Activated T-helper 1 cell treated with anti-CD3 and anti-CD28 coated beads, Interleukin-2, amount 50 U/mL, for 16 hours (primary cell): ENCODE data around the gene TMEM191C.
"Not testable (repeated sequence)": the region's sequence is repeated elsewhere in the genome, so short reads cannot be mapped to it uniquely, and the experiment has no call there.

Experiments used
- DNase-seq, 2 donors: peaks; one replicate each; pipeline ENCODE4 v3.0.0-alpha.2; 2020; ENCODE audit warnings: low read depth in 1 of 2, low spot score in 1 of 2

TMEM191C gene

GRCh38 chr22:21467337-21468193, at the start of gene TMEM191C:
Gene TMEM191C, plus strand, starts transcription at chr22:21467387. Its CDS starts 73 bp downstream, at chr22:21467460.
- not testable (repeated sequence) for DNase-seq

GRCh38 chr22:21417853-21418252, 49.3 kb upstream of the TMEM191C start:
- not testable (repeated sequence) for DNase-seq

- DNase-seq: not testable (repeated sequence)
Observed at GRCh38 chr22:21418974-21419638, 48.1 kb upstream of the TMEM191C start.

GRCh38 chr22:21420180-21420763, 46.9 kb upstream of the TMEM191C start:
- DNase-seq: not testable (repeated sequence)

GRCh38 chr22:21424084-21424709, 43.0 kb upstream of the TMEM191C start:
- DNase-seq: not testable (repeated sequence)

- DNase-seq: not testable (repeated sequence)
Observed at GRCh38 chr22:21434378-21435233, 32.6 kb upstream of the TMEM191C start.

GRCh38 chr22:21435998-21436810, 31.0 kb upstream of the TMEM191C start:
- not testable (repeated sequence) for DNase-seq

- DNase-seq: not testable (repeated sequence)
Observed at GRCh38 chr22:21438013-21438412, 29.2 kb upstream of the TMEM191C start.

- not testable (repeated sequence) for DNase-seq
Observed at GRCh38 chr22:21440018-21440636, 27.1 kb upstream of the TMEM191C start.

- not testable (repeated sequence) for DNase-seq
Observed at GRCh38 chr22:21440676-21441075, 26.5 kb upstream of the TMEM191C start.

- not testable (repeated sequence) for DNase-seq
Observed at GRCh38 chr22:21441170-21441569, 26.0 kb upstream of the TMEM191C start.

- not testable (repeated sequence) for DNase-seq
Observed at GRCh38 chr22:21442123-21442522, 25.1 kb upstream of the TMEM191C start.

- DNase-seq: not testable (repeated sequence)
Observed at GRCh38 chr22:21442646-21443045, 24.5 kb upstream of the TMEM191C start.

- no peak for DNase-seq
Observed at GRCh38 chr22:21443057-21443734, 24.0 kb upstream of the TMEM191C start.

GRCh38 chr22:21443735-21444421, 23.3 kb upstream of the TMEM191C start:
- DNase-seq: no peak

- no peak for DNase-seq
Observed at GRCh38 chr22:21444701-21445436, 22.3 kb upstream of the TMEM191C start.

- no peak for DNase-seq
Observed at GRCh38 chr22:21445437-21446127, 21.6 kb upstream of the TMEM191C start.
